Right lobe of liver (tissue), 4 donors: ENCODE measurements around the gene HS3ST6.
"Not testable (repeated sequence)": the region's sequence is repeated elsewhere in the genome, so short reads cannot be mapped to it uniquely, and the experiment has no call there.

Experiments used
- CTCF ChIP-seq, 4 donors: fragments of 200-600 bp in 3 of 4; fragments of 450-650 bp in 1 of 4; IDR thresholded peaks; one replicate each; pipeline versions ENCODE4 v1.5.1 to v1.8.0; 2016 to 2022; ENCODE audit warnings: antibody characterized with exemption in 4 of 4, mild to moderate bottlenecking in 2 of 4
- POLR2A ChIP-seq: fragments of 450-650 bp; IDR thresholded peaks from one replicate; pipeline ENCODE4 v1.6.1; 2017; ENCODE audit warnings: antibody characterized with exemption, mild to moderate bottlenecking
- donor health status: DM: no; HTN: no; CAD: no.
- donor health status: DM: no; HTN: no; CAD: no.
- donor health status: DM: no; HTN: yes; CAD: no.

GRCh38 chr16:1962161-1963153 is 44.2 kb upstream of the HS3ST6 start:
- not testable (repeated sequence) for TF ChIP-seq CTCF (IDR thresholded peaks at IDR 0.05); POLR2A
